SU-DHL-6 (cell line): ENCODE results near the gene COQ5.
A peak's percentile ranks its signal among the peaks of the same experiment; 100 is the strongest.
"Not testable (repeated sequence)": the region's sequence is repeated elsewhere in the genome, so short reads cannot be mapped to it uniquely, and the experiment has no call there.

Experiments
- H2AFZ ChIP-seq: fragments of 200-600 bp; sonication (generic); 2 replicates; pipeline ENCODE4 v1.6.1; 2014; ENCODE audit warnings: low read depth, mild to moderate bottlenecking, moderate library complexity, mixed read lengths, antibody characterized with exemption, low read length; ENCODE audit not compliant: severe bottlenecking
- H3F3A ChIP-seq: fragments of 200-600 bp; shearing (Covaris generic); 2 replicates; pipeline ENCODE4 v1.6.0; 2016; ENCODE audit warnings: antibody characterized with exemption, mild to moderate bottlenecking; ENCODE audit not compliant: insufficient read depth
- H3K27ac ChIP-seq: fragments of 200-600 bp; sonication (generic); 2 replicates; pipeline ENCODE4 v1.5.1; 2016; ENCODE audit warnings: low read depth, mild to moderate bottlenecking, low read length, moderate library complexity, mixed read lengths
- H3K27me3 ChIP-seq: fragments of 200-600 bp; sonication (generic), shearing (Covaris generic); 2 replicates; pipeline ENCODE4 v1.6.0; 2014; ENCODE audit warnings: mild to moderate bottlenecking, low read length
- H3K36me3 ChIP-seq: fragments of 200-600 bp; sonication (generic); 2 replicates; pipeline ENCODE4 v1.6.1; 2014; ENCODE audit warnings: mild to moderate bottlenecking, low read length, mixed read lengths
- H3K4me2 ChIP-seq: fragments of 300-600, 200-600 bp; shearing (Covaris generic), sonication (generic); 2 replicates; pipeline ENCODE4 v1.6.0; 2014; ENCODE audit warnings: low read length, low read depth, mild to moderate bottlenecking; ENCODE audit not compliant: poor library complexity, severe bottlenecking
- H3K4me3 ChIP-seq: fragments of 200-600 bp; sonication (generic); 2 replicates; pipeline ENCODE4 v1.5.1; 2014; ENCODE audit warnings: antibody characterized with exemption, low read length, mild to moderate bottlenecking, mixed read lengths; ENCODE audit not compliant: insufficient read depth, poor library complexity, severe bottlenecking
- H3K79me2 ChIP-seq: fragments of 200-600 bp; sonication (generic); 2 replicates; pipeline ENCODE4 v1.6.1; 2014; ENCODE audit warnings: mild to moderate bottlenecking, low read length, moderate library complexity; ENCODE audit not compliant: insufficient read depth
- H3K9ac ChIP-seq: fragments of 200-600 bp; sonication (generic); 2 replicates; pipeline ENCODE4 v1.7.0; 2014; ENCODE audit warnings: mild to moderate bottlenecking, low read length
- H3K9me2 ChIP-seq: fragments of 200-600 bp; sonication (generic); replicated peaks from 2 replicates; pipeline ENCODE4 v1.6.1; 2014; ENCODE audit warnings: low read length; ENCODE audit not compliant: insufficient read depth
- H3K9me3 ChIP-seq: fragments of 200-600 bp; sonication (generic); 2 replicates; pipeline ENCODE4 v1.6.1; 2014; ENCODE audit warnings: low read length, mixed read lengths; ENCODE audit not compliant: insufficient read depth
- H4K20me1 ChIP-seq: fragments of 200-600 bp; sonication (generic); 2 replicates; pipeline ENCODE4 v1.6.1; 2014; ENCODE audit warnings: low read depth, mild to moderate bottlenecking, antibody characterized with exemption, low read length, moderate library complexity, mixed read lengths
- CTCF ChIP-seq: fragments of 200-600 bp; sonication (generic); IDR thresholded peaks from one replicate; pipeline ENCODE4 v1.5.1; 2017; ENCODE audit warnings: antibody characterized with exemption, mild to moderate bottlenecking, low read length, moderate library complexity; ENCODE audit not compliant: insufficient read depth, poor library complexity, severe bottlenecking
- EZH2phosphoT487 ChIP-seq: fragments of 200-600 bp; sonication (generic), shearing (Covaris generic); conservative IDR thresholded peaks from 2 replicates; pipeline ENCODE4 v1.6.1; 2018; ENCODE audit warnings: mild to moderate bottlenecking, antibody characterized with exemption, low read length, moderate library complexity, mixed read lengths

COQ5 gene

GRCh38 chr12:120488057-120488640 lies 40.8 kb downstream of the COQ5 start:
- Histone ChIP-seq H3F3A (no peaks in the 10 kb centered on the region), H3K79me2 (no peaks in the 10 kb centered on the region), H3K4me3 (no peak overlapping the region), H3K9me2 (no peaks in the 10 kb centered on the region), H4K20me1 (no peaks in the 10 kb centered on the region), H3K36me3 (no peaks in the 10 kb centered on the region), H3K27ac (no peak overlapping the region), H3K4me2 (no peak overlapping the region), H2AFZ (no peak overlapping the region), H3K27me3 (no peaks in the 10 kb centered on the region), H3K9ac (no peak overlapping the region), H3K9me3 (no peaks in the 10 kb centered on the region)
- TF ChIP-seq CTCF (no peak), EZH2phosphoT487 (no peak)

- not testable (repeated sequence) for H3K27me3 ChIP-seq, H2AFZ ChIP-seq, H3K36me3 ChIP-seq, H3F3A ChIP-seq, H3K9ac ChIP-seq, H3K4me3 ChIP-seq, H3K79me2 ChIP-seq, H3K9me2 ChIP-seq, H3K9me3 ChIP-seq, H3K27ac ChIP-seq, H3K4me2 ChIP-seq, H4K20me1 ChIP-seq
Measured at GRCh38 chr12:120487552-120487951, 41.4 kb downstream of the COQ5 start.

GRCh38 chr12:120485961-120486881 lies 42.7 kb downstream of the COQ5 start:
- Histone ChIP-seq H3K4me2 (peak overlapping the region; percentile 2), H3K27ac (no peak overlapping the region), H3K9ac (no peak overlapping the region)

More at GRCh38 chr12:120485961-120486881, 42.7 kb downstream of the COQ5 start:
- Histone ChIP-seq H4K20me1 (no peaks in the 10 kb centered on the region), H3K4me3 (no peak overlapping the region), H3K36me3 (no peaks in the 10 kb centered on the region), H3K9me2 (no peaks in the 10 kb centered on the region), H3K79me2 (no peaks in the 10 kb centered on the region), H3F3A (no peaks in the 10 kb centered on the region), H3K27me3 (no peaks in the 10 kb centered on the region), H2AFZ (no peak overlapping the region), H3K9me3 (no peaks in the 10 kb centered on the region)
- TF ChIP-seq CTCF (no peak), EZH2phosphoT487 (no peak)
